Measurements from ENCODE around the gene NFIB. TPM values are rescaled to one million over a fixed set of nuclear protein-coding genes. Genes with fewer than 3 reads are reported as not detected.

The NFIB gene
- polyA plus RNA-seq, 1 donor (not counting 4 experiments of a cell fraction or from before 2014, with no cell fraction given): 8.9 TPM

DNA sequence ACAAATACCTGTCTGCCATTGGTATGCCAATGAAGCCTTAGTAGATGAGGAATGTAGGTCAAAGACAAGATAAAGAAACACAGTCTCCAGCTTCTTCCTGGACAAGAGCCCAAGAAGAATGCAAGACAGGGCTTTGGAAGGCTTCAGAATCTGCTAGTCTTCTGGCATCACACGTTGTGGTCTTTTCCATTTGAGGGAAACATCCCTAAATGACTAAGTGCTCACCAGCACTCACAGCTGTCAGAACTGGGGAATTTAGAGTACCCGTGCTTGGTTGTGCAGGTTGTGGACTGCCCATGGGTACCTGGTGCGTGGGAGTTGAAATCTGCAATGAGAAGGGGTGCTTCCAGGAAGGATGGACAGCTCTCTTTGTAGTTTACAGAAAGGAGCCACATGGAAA is 27.1 kb upstream of the NFIB start:
- TF ChIP-seq CTCF (optimal IDR thresholded peaks at IDR 0.05 in 1 of 3, IDR thresholded peaks at IDR 0.05 in 1 of 3, conservative IDR thresholded peaks at IDR 0.05 in 1 of 3; ENCODE audit: extremely low read depth in 1 of 3, insufficient read depth in 2 of 3, low read length in 3 of 3): no peak
- no peak for TF ChIP-seq EZH2 (IDR thresholded peaks at IDR 0.05; ENCODE audit: low read length)
- H3K4me2 ChIP-seq (ENCODE audit: control insufficient read depth, extremely low read depth, insufficient read depth, low read depth, low read length): no peak overlapping the region
- no peak for DNase-seq (ENCODE audit: low read depth, low spot score)
- H3K9me1 ChIP-seq (ENCODE audit: control insufficient read depth, extremely low read depth, insufficient read depth, low read length): no peaks in the 10 kb centered on the region
- no peaks in the 10 kb centered on the region for H3K79me2 ChIP-seq (ENCODE audit: control insufficient read depth, insufficient read depth, low read length)
- no peak overlapping the region for H2AFZ ChIP-seq (ENCODE audit: control insufficient read depth, low read length)
- H3K9me3 ChIP-seq (ENCODE audit: control insufficient read depth, low read depth, low read length): no peaks in the 10 kb centered on the region
- H4K20me1 ChIP-seq (ENCODE audit: control insufficient read depth, extremely low read depth, insufficient read depth, low read length): no peaks in the 10 kb centered on the region
- H3K4me3 ChIP-seq (ENCODE audit: control insufficient read depth in 2 of 3, extremely low read depth in 1 of 3, insufficient read depth in 2 of 3, low read depth in 1 of 3, low read length in 3 of 3): no peak overlapping the region
- no peak overlapping the region for H3K27ac ChIP-seq (ENCODE audit: control insufficient read depth, insufficient read depth, low read length)
- H3K27me3 ChIP-seq (ENCODE audit: control insufficient read depth, extremely low read depth, insufficient read depth, low read length): peaks cover 37% of the 10 kb centered on the region
- dilution Hi-C loops (cut with MboI; ENCODE audit: extremely low pct_ligation_motif_present, low sequenced_read_pairs): no loop called here
- H3K36me3 ChIP-seq (ENCODE audit: control insufficient read depth in 2 of 2, extremely low read depth in 1 of 2, insufficient read depth in 2 of 2, low read length in 2 of 2): no peaks in the 10 kb centered on the region
- no peak for FAIRE-seq
- H3K9ac ChIP-seq (ENCODE audit: control insufficient read depth, extremely low read depth, insufficient read depth, low read length): no peak overlapping the region
- H3K4me1 ChIP-seq (ENCODE audit: control insufficient read depth, extremely low read depth, insufficient read depth, low read length): peaks cover 14% of the 10 kb centered on the region

- Histone ChIP-seq H3K4me2 (ENCODE audit: control insufficient read depth, extremely low read depth, insufficient read depth, low read depth, low read length) (no peak overlapping the region), H4K20me1 (ENCODE audit: control insufficient read depth, extremely low read depth, insufficient read depth, low read length) (no peaks in the 10 kb centered on the region), H3K9me1 (ENCODE audit: control insufficient read depth, extremely low read depth, insufficient read depth, low read length) (no peaks in the 10 kb centered on the region), H3K27me3 (ENCODE audit: control insufficient read depth, extremely low read depth, insufficient read depth, low read length) (peaks cover 30% of the 10 kb centered on the region), H3K9me3 (ENCODE audit: control insufficient read depth, low read depth, low read length) (no peaks in the 10 kb centered on the region), H3K27ac (ENCODE audit: control insufficient read depth, insufficient read depth, low read length) (no peak overlapping the region), H3K4me3 (ENCODE audit: control insufficient read depth in 2 of 3, extremely low read depth in 1 of 3, insufficient read depth in 2 of 3, low read depth in 1 of 3, low read length in 3 of 3) (no peak overlapping the region), H3K36me3 (ENCODE audit: control insufficient read depth in 2 of 2, extremely low read depth in 1 of 2, insufficient read depth in 2 of 2, low read length in 2 of 2) (no peaks in the 10 kb centered on the region), H2AFZ (ENCODE audit: control insufficient read depth, low read length) (no peak overlapping the region), H3K79me2 (ENCODE audit: control insufficient read depth, insufficient read depth, low read length) (no peaks in the 10 kb centered on the region), H3K4me1 (ENCODE audit: control insufficient read depth, extremely low read depth, insufficient read depth, low read length) (peaks cover 8% of the 10 kb centered on the region), H3K9ac (ENCODE audit: control insufficient read depth, extremely low read depth, insufficient read depth, low read length) (no peak overlapping the region)
- FAIRE-seq: peak; percentile 57
- dilution Hi-C loops (cut with MboI; ENCODE audit: extremely low pct_ligation_motif_present, low sequenced_read_pairs): no loop called here
- no peak for DNase-seq (ENCODE audit: low read depth, low spot score)
- TF ChIP-seq CTCF (optimal IDR thresholded peaks at IDR 0.05 in 1 of 3, IDR thresholded peaks at IDR 0.05 in 1 of 3, conservative IDR thresholded peaks at IDR 0.05 in 1 of 3; ENCODE audit: extremely low read depth in 1 of 3, insufficient read depth in 2 of 3, low read length in 3 of 3): no peak
- TF ChIP-seq EZH2 (IDR thresholded peaks at IDR 0.05; ENCODE audit: low read length): no peak
Measured at GRCh38 chr9:14340219-14340873, 26.4 kb upstream of the NFIB start.

Data from keratinocyte (primary cell).